Measurements from ENCODE around the gene ERG28.
"Not testable (repeated sequence)": the region's sequence is repeated elsewhere in the genome, so short reads cannot be mapped to it uniquely, and the experiment has no call there.

The ERG28 gene

GRCh38 chr14:75697386-75697785, 36.7 kb upstream of the ERG28 start:
- DNase-seq: no peak
- Histone ChIP-seq H3K27me3 (replicated peaks; ENCODE audit: control insufficient read depth, insufficient read depth, low read length, poor library complexity, severe bottlenecking) (no peaks in the 10 kb centered on the region), H3K9me3 (ENCODE audit: control insufficient read depth, low read length) (no peaks in the 10 kb centered on the region), H3K27ac (ENCODE audit: insufficient read depth, low read length, poor library complexity, severe bottlenecking) (no peak overlapping the region), H3K4me1 (ENCODE audit: control insufficient read depth, insufficient read depth, low read length, poor library complexity, severe bottlenecking) (no peaks in the 10 kb centered on the region), H3K4me3 (ENCODE audit: insufficient read depth, low read depth, low read length, poor library complexity, severe bottlenecking) (no peak overlapping the region), H3K36me3 (ENCODE audit: control insufficient read depth, insufficient read depth, low read length) (peaks cover 32% of the 10 kb centered on the region)

GRCh38 chr14:75695025-75695424, 34.3 kb upstream of the ERG28 start:
- not testable (repeated sequence) for H3K9me3 ChIP-seq (ENCODE audit: control insufficient read depth, low read length); H3K27me3 ChIP-seq (replicated peaks; ENCODE audit: control insufficient read depth, insufficient read depth, low read length, poor library complexity, severe bottlenecking); H3K4me1 ChIP-seq (ENCODE audit: control insufficient read depth, insufficient read depth, low read length, poor library complexity, severe bottlenecking); DNase-seq; H3K4me3 ChIP-seq (ENCODE audit: insufficient read depth, low read depth, low read length, poor library complexity, severe bottlenecking); H3K27ac ChIP-seq (ENCODE audit: insufficient read depth, low read length, poor library complexity, severe bottlenecking)
- peaks cover 33% of the 10 kb centered on the region for H3K36me3 ChIP-seq (ENCODE audit: control insufficient read depth, insufficient read depth, low read length)

DNA sequence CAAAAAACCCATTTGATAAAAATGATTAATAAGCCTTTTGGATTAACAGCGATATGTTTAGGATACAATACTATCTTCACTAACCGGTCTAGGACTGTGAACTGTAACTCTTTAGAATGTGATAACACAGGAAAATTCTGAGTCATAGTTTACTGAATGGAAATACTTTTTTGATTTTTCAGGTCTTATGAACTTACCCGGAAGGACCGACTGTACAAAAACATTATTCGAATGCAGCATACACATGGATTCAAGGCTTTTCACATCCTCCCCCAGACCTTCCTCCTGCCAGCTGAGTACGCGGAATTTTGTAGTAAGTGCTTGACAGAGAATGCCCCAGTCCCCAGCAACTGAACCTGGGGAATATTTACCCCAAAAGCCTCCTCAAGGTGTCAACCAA, 29.3 kb upstream of the ERG28 start:
- H3K4me1 ChIP-seq (ENCODE audit: control insufficient read depth, insufficient read depth, low read length, poor library complexity, severe bottlenecking): no peaks in the 10 kb centered on the region
- H3K4me3 ChIP-seq (ENCODE audit: insufficient read depth, low read depth, low read length, poor library complexity, severe bottlenecking): no peak overlapping the region
- DNase-seq: no peak
- H3K9me3 ChIP-seq (ENCODE audit: control insufficient read depth, low read length): no peaks in the 10 kb centered on the region
- peaks cover 19% of the 10 kb centered on the region for H3K36me3 ChIP-seq (ENCODE audit: control insufficient read depth, insufficient read depth, low read length)
- no peak overlapping the region for H3K27ac ChIP-seq (ENCODE audit: insufficient read depth, low read length, poor library complexity, severe bottlenecking)
- H3K27me3 ChIP-seq (replicated peaks; ENCODE audit: control insufficient read depth, insufficient read depth, low read length, poor library complexity, severe bottlenecking): no peaks in the 10 kb centered on the region

- Histone ChIP-seq H3K27ac (ENCODE audit: insufficient read depth, low read length, poor library complexity, severe bottlenecking) (no peak overlapping the region), H3K4me1 (ENCODE audit: control insufficient read depth, insufficient read depth, low read length, poor library complexity, severe bottlenecking) (no peaks in the 10 kb centered on the region), H3K27me3 (replicated peaks; ENCODE audit: control insufficient read depth, insufficient read depth, low read length, poor library complexity, severe bottlenecking) (no peaks in the 10 kb centered on the region), H3K36me3 (ENCODE audit: control insufficient read depth, insufficient read depth, low read length) (peaks cover 20% of the 10 kb centered on the region), H3K9me3 (ENCODE audit: control insufficient read depth, low read length) (no peaks in the 10 kb centered on the region), H3K4me3 (ENCODE audit: insufficient read depth, low read depth, low read length, poor library complexity, severe bottlenecking) (no peak overlapping the region)
- DNase-seq: no peak
Observed at GRCh38 chr14:75689012-75689411, 28.3 kb upstream of the ERG28 start.

DNA sequence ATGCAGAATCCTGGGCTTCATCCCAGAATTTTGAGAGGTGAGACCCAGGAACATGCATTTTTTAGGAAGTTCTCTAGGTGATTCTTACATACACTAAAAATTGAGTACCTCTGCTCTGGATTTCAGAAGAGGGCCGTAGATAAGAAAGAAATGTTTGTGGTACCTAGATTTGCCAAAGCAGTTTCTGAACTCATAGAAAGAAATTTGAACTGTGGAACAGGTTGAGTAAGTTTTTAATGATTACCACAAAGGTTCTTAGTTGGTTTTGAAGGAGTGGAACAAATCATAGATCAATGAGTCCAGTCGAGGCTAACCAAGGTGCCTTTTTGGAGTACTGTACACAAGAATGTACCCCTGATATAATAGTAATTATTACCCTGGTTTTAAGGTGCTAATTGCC, 25.2 kb upstream of the ERG28 start:
- Histone ChIP-seq H3K27me3 (replicated peaks; ENCODE audit: control insufficient read depth, insufficient read depth, low read length, poor library complexity, severe bottlenecking) (no peaks in the 10 kb centered on the region), H3K4me1 (ENCODE audit: control insufficient read depth, insufficient read depth, low read length, poor library complexity, severe bottlenecking) (no peaks in the 10 kb centered on the region), H3K36me3 (ENCODE audit: control insufficient read depth, insufficient read depth, low read length) (peaks cover 20% of the 10 kb centered on the region), H3K4me3 (ENCODE audit: insufficient read depth, low read depth, low read length, poor library complexity, severe bottlenecking) (no peak overlapping the region), H3K9me3 (ENCODE audit: control insufficient read depth, low read length) (no peaks in the 10 kb centered on the region), H3K27ac (ENCODE audit: insufficient read depth, low read length, poor library complexity, severe bottlenecking) (no peak overlapping the region)
- no peak for DNase-seq

- no peak overlapping the region for H3K4me3 ChIP-seq (ENCODE audit: insufficient read depth, low read depth, low read length, poor library complexity, severe bottlenecking)
- no peak for DNase-seq
- no peaks in the 10 kb centered on the region for H3K27me3 ChIP-seq (replicated peaks; ENCODE audit: control insufficient read depth, insufficient read depth, low read length, poor library complexity, severe bottlenecking)
- no peaks in the 10 kb centered on the region for H3K9me3 ChIP-seq (ENCODE audit: control insufficient read depth, low read length)
- H3K27ac ChIP-seq (ENCODE audit: insufficient read depth, low read length, poor library complexity, severe bottlenecking): no peak overlapping the region
- no peaks in the 10 kb centered on the region for H3K36me3 ChIP-seq (ENCODE audit: control insufficient read depth, insufficient read depth, low read length)
- no peaks in the 10 kb centered on the region for H3K4me1 ChIP-seq (ENCODE audit: control insufficient read depth, insufficient read depth, low read length, poor library complexity, severe bottlenecking)
Observed at GRCh38 chr14:75675265-75675960, 14.7 kb upstream of the ERG28 start.

DNA sequence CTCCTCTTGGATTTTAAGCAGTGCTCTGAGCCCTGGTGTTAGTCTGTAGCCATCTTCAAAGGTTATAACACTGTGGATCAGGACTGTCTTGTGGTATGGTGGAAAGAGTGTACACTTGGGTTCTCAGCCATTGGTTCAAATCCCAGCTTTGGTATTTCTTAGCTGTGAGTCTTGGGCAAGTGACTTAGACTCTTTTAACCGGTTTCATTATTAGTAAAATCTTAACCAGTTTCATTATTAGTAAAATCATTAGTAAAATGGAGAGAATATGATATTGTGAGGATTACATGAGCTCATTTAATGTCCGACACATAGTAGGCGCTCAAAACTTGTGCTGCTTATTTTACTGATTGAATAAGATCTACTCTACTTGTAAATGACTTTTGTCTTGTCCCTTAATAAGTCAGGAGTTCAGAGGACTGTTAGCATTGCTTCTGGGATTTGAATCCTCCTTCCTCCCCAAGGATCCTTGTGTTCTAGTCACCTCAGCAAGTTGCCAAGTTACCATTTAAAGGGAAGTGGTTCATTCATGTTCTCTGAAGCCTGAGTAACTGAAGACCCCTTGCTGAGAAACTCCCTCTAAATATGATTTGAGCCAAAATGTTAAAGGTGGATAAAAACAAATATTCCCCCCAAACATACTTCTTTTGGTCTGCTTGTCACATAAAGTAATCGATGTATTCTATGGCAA, 12.8 kb upstream of the ERG28 start:
- no peaks in the 10 kb centered on the region for H3K4me1 ChIP-seq (ENCODE audit: control insufficient read depth, insufficient read depth, low read length, poor library complexity, severe bottlenecking)
- DNase-seq: no peak
- H3K9me3 ChIP-seq (ENCODE audit: control insufficient read depth, low read length): no peaks in the 10 kb centered on the region
- no peaks in the 10 kb centered on the region for H3K27me3 ChIP-seq (replicated peaks; ENCODE audit: control insufficient read depth, insufficient read depth, low read length, poor library complexity, severe bottlenecking)
- no peak overlapping the region for H3K27ac ChIP-seq (ENCODE audit: insufficient read depth, low read length, poor library complexity, severe bottlenecking)
- no peaks in the 10 kb centered on the region for H3K36me3 ChIP-seq (ENCODE audit: control insufficient read depth, insufficient read depth, low read length)
- no peak overlapping the region for H3K4me3 ChIP-seq (ENCODE audit: insufficient read depth, low read depth, low read length, poor library complexity, severe bottlenecking)

- Histone ChIP-seq H3K9me3 (ENCODE audit: control insufficient read depth, low read length) (no peaks in the 10 kb centered on the region), H3K27ac (ENCODE audit: insufficient read depth, low read length, poor library complexity, severe bottlenecking) (no peak overlapping the region), H3K27me3 (replicated peaks; ENCODE audit: control insufficient read depth, insufficient read depth, low read length, poor library complexity, severe bottlenecking) (no peaks in the 10 kb centered on the region), H3K4me1 (ENCODE audit: control insufficient read depth, insufficient read depth, low read length, poor library complexity, severe bottlenecking) (no peaks in the 10 kb centered on the region), H3K4me3 (ENCODE audit: insufficient read depth, low read depth, low read length, poor library complexity, severe bottlenecking) (no peak overlapping the region), H3K36me3 (ENCODE audit: control insufficient read depth, insufficient read depth, low read length) (no peaks in the 10 kb centered on the region)
- DNase-seq: no peak
Observed at GRCh38 chr14:75672605-75673192, 12.0 kb upstream of the ERG28 start.

DNA sequence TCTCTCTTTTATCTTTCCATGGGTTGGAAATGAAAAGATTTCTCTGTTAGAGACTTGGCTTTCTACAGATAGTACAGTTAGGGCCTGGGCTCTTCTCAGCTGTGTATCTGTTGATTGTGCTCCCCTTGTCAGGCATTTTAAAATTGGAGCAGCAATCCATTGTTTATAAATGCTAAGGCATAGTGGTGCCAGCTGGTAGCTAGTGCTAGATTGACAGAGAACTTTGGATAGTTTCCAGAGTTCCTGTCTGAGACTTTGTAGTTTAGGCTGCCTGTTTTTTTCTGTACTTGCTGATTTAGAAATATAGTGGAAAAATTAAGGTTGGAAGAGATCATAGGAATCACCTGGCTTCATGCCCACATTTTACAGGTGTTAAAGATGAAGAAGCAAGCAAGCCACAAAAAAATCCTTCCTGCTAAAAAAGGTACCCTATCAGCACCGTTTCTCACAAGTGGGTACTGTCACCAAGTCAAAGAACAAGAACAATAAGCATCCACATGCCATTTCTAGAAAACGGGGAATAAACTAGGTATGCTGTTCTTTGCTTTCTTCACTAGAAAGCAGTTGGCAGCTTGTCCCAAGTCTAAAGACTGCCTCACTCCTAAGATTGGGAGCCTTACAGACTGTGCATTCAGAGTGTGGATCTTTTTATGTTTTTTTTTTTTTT, 6.6 kb upstream of the ERG28 start:
- no peaks in the 10 kb centered on the region for H3K27me3 ChIP-seq (replicated peaks; ENCODE audit: control insufficient read depth, insufficient read depth, low read length, poor library complexity, severe bottlenecking)
- no peak overlapping the region for H3K4me3 ChIP-seq (ENCODE audit: insufficient read depth, low read depth, low read length, poor library complexity, severe bottlenecking)
- no peak overlapping the region for H3K27ac ChIP-seq (ENCODE audit: insufficient read depth, low read length, poor library complexity, severe bottlenecking)
- H3K9me3 ChIP-seq (ENCODE audit: control insufficient read depth, low read length): no peaks in the 10 kb centered on the region
- no peak for DNase-seq
- peaks cover 3% of the 10 kb centered on the region for H3K36me3 ChIP-seq (ENCODE audit: control insufficient read depth, insufficient read depth, low read length)
- H3K4me1 ChIP-seq (ENCODE audit: control insufficient read depth, insufficient read depth, low read length, poor library complexity, severe bottlenecking): no peaks in the 10 kb centered on the region

GRCh38 chr14:75662966-75663365, 2.3 kb upstream of the ERG28 start:
- no peak overlapping the region for H3K27ac ChIP-seq (ENCODE audit: insufficient read depth, low read length, poor library complexity, severe bottlenecking)
- peaks cover 8% of the 10 kb centered on the region for H3K4me1 ChIP-seq (ENCODE audit: control insufficient read depth, insufficient read depth, low read length, poor library complexity, severe bottlenecking)
- H3K36me3 ChIP-seq (ENCODE audit: control insufficient read depth, insufficient read depth, low read length): peaks cover 3% of the 10 kb centered on the region
- no peaks in the 10 kb centered on the region for H3K27me3 ChIP-seq (replicated peaks; ENCODE audit: control insufficient read depth, insufficient read depth, low read length, poor library complexity, severe bottlenecking)
- H3K9me3 ChIP-seq (ENCODE audit: control insufficient read depth, low read length): no peaks in the 10 kb centered on the region
- DNase-seq: no peak
- H3K4me3 ChIP-seq (ENCODE audit: insufficient read depth, low read depth, low read length, poor library complexity, severe bottlenecking): no peak overlapping the region

All from effector memory CD4-positive, alpha-beta T cell (primary cell).